Inflammatory macrophage treated with lipopolysaccharide for 1 hour (primary cell): ENCODE data around the gene SHC2.
"Not testable (repeated sequence)": the region's sequence is repeated elsewhere in the genome, so short reads cannot be mapped to it uniquely, and the experiment has no call there.

Experiments
- DNase-seq, 2 donors: peaks; one replicate each; pipeline ENCODE4 v3.0.0-alpha.2; 2020 to 2022

Gene SHC2

DNA sequence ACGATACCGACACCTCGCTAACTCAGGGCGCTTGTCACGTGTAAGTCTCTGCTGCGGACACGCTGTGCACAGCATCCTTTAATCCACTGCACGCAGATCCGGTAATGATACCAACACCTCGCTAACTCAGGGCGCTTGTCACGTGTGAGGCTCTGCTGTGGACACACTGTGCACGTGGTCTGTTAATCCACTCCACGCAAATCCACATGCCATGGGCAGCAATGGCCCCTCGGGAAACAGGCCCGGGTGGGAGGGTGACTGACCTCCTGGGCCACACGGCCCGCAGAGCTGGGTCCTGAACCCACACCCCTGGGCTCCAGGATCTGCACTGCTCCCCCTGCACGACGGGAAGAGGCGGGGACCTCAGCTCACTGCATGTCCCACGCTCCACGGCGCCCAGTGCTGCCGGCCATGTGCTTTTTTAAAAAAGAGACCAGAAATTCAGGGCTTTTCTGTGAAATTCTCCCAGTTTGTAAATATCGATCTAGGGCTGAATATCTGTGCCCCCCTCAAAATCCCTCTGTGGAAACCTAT is 16.1 kb downstream of the SHC2 start:
- DNase-seq: no peak

DNA sequence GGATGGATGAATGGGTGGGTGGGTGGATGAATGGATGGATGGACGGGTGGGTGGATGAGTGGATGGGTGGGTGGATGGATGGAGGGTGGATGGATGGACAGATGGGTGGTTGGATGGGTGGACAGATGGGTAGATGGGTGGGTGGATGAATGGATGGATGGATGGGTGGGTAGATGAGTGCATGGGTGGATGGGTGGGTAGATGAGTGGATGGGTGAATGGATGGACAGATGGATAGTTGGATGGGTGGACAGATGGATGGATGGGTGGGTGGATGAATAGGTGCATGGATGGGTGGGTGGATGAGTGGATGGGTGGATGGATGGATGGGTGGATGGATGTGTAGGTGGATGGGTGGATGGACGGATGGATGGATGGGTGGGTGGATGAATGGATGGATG is 17.8 kb downstream of the SHC2 start:
- DNase-seq: no peak

DNA sequence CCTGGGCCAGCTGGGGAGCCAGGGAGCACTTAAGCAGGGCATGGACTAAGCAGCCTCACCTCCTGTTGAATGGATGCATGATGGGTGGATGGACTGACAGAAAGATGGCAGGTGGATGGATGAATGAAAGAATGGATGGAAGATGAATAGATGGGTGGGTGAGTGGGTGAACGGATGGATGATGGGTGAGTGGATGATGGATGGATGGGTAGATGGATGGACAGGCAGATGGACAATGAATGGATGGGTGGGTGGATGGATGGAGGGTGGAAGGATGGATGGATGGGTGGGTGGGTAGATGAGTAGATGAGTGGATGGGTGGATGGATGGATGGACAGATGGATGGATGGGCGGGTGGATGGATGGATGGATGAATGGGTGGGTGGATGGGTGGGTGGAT is 18.7 kb downstream of the SHC2 start:
- no peak for DNase-seq

DNA sequence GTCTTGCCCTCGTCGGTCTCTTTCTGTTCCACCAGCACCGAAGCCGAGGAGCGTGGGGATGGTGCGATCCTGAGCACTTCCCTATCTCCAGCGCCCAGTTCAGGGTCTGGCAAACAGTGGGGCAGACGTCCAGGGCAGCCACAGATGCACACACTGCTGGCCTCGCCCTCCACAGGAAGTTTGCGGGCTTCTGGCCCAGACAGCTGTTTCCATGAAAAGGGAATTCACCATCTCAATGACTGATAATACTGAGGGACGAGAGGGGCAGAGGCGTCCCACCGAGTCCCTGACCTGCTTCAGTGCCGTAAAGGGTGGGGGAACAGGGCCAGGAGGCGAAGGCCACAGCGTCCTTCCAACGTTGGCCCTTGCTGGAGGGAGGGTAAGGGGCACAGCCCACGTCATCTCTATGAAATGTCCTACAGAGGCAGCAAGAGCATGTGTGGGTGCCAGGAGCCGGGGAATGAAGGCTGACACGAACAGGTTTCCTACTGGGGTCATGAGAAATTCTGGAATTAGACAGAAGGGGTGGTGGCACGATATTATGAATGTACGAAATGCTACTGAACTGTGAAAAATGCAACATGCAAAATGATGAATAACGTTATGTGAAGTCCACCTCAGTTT is 19.5 kb downstream of the SHC2 start:
- no peak for DNase-seq

DNA sequence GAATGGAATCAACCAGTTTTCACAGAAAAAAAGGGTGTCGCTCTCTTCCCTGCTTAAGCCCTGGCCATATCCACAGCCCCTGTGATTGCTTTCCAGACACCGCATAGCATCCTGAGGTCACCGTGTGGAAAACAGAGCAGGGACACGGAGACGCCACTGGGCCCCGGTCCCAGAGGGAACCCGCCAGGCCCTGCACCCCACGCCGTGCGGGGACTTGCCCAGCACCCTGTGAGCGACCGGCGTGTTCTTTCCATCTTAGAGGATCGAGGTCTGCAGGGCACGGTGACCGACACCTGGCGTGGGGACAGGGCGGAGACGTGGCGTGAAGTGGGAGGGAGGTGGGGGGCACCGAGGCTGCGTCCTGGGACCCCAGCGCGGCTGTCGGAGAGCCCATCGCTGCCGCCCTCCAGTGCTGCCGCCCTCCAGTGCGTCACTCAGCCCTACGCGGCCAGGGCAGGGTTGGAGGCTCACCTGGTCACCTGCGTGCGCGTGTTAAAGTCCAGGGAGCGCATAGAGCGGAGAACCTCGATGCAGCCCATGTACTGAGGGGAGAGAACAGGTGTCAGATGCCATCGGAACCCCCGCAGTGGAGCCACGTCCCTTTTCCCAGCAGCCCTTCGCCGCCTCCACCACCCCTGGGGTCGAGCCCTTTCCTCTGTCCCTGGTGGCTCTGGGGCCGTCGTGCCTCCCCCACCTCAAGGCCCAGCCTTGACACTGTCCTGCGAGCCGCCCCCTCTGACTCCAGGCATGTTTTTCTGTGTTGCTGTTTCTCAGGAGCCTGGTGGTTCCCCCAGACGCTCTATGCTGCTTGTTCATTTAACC is 20.2 kb downstream of the SHC2 start:
- no peak for DNase-seq

DNA sequence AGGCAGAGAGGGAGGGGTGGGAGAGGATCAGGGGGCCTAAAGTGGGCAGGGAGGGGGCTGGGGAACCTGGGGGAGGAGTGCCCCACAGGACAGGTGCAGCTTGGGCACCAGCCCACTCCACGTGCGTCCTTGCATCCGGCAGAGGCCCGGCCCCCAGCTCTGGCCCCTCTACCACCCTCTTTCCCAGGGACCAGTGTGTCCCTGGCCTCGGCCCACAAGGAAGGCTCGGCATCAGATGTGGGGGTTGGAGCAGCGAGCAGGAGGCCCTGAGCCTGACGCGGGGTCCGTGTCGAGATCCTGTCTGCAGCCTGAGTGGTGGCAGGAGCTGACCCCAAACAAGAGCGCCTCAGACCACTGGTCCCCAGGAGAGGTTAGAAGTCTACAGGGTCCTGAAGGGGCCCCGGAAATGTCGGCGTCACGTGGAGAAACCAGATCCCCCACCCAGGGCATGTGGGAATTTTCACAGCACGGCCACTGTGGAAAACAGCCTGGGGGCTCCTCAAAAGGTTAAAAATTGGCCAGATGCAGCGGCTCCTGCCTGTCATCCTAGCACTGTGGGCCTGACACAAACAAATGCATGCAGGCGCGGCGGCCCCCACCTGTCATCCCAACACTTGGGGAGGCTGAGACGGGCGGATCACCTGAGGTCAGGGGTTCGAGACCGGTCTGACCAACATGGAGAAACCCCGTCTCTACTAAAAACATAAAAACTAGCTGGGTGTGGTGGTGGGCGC is 21.5 kb downstream of the SHC2 start:
- DNase-seq: no peak

DNA sequence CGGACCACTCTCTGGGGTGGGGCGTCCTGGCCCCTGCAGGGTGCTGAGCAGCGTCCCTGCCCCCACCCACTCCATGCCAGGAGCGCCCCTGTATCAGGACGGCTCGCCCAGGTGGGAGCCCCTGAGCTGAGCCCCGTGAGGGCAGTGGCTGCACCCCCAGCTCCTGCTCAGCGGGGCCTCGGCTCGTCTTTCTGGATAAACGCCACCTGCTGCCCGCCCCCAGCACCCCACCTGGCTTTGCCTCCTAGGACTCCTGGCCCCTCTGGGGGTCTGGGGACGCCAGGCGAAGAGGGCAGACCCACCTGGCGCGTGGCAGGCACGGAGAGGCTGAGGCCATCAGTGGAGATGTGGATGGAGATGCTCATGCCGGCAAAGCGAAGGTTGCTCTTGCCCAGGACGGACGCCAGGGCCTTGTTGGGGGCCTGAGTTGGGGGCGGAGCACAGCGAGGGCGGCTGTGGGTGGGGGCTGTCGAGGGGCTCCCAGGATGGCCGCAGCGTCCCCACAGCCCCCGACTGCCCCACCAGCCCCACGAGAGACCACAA is 22.3 kb downstream of the SHC2 start:
- DNase-seq: no peak

DNA sequence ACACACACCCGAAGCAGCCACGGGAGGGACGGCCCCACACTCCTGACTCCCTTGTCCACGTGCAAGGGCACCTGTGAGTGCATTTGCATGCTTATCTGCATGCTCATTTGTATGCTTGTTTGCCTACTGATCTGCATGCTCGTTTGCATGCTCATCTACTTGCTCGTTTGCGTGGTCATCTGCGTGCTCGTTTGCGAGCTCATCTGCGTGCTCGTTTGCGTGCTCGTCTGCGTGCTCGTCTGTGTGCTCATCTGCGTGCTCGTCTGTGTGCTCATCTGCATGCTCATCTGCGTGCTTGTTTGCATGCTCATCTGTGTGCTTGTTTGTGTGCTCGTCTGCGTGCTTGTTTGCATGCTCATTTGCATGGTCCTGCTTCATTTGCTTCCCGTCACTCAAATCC is 23.8 kb downstream of the SHC2 start:
- no peak for DNase-seq

DNA sequence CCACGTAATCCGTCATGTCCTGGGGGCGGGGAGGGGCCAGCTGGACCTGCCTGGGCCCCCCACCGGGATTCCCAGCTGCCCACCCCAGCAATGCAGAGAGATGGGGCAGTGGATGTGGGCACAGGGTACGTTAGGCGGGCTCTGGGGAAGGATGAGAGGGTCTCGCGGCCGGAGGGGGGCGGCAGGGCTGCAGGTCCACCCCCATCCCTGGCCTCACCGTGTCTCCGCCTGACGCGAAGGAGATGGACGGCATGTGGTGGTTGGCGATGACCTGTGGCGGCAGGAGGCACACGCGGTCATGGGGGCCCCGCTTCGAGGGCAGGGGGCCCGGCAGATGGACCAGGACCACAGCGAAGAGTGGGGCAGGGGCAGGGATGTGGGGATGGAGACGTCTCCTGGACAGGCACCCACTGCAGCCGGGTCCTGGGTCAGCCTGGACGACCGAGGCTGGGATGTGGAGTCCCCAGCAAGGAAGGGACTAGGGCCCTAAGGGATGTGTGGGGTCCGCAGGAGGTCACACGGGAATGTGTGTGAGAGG is 24.4 kb downstream of the SHC2 start:
- no peak for DNase-seq

DNA sequence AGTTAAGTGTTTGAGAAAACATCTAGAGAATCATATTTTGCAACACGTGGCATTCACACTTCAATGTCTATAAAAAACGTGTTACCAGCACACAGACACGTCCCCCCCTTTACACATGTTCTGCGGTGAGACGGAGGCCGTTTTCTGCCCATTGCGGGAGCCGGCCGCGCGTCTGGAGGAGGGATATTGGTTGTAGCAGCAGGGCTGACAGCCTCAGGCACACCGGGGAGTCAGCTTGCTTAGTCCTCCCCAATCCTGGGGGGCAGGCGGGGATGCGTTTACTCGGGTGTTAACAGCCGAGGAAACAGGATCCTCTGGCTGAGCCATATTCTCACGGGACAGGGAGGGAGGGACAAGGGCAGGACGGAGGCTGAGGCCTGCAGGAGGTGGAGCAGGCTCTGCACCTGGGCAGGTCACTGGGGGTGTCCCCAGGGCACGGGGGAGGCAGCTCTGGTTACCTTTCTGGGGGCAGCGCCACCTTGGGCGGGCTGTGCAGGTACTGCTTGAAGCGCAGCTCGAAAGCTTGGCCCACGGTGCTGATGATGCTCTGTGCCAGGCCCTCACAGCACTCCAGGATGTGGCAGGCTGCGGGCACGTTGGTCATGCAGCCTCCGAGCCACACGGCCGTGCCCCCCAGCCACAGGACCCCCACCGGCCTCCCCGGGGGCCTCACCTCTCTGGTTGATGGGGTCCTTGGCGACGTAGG is 25.0 kb downstream of the SHC2 start:
- DNase-seq: no peak

DNA sequence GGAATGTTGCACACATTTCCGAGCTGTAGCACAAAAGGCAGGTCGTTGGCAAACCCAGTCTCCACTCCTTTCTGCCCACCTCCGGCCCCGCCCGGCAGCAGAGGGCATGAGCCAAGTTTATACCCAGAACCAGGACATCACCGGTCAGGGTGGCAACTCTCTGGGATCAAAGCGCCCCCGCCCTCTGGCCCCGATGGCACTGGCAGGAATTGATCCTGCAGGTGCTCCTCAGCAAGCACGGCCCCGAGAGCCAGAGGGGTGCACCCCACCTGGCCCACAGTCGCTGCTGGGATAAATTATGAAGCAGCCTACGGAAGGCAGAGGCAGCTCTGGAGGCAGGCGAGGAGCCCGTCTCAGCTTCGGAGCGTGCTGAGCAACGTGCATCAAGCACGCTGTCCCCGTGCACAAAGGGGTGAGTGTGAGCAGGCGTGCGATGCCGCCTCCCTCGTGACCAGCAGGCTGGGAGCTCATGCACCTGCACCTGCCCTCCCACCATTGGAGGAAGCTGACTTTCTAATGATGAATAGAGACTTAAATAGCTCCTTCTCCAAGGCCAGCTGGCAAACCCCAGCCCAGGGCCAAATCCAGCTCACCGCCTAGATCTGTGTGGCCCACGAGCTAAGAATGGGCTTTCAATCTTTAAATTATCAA is 25.7 kb downstream of the SHC2 start:
- no peak for DNase-seq

DNA sequence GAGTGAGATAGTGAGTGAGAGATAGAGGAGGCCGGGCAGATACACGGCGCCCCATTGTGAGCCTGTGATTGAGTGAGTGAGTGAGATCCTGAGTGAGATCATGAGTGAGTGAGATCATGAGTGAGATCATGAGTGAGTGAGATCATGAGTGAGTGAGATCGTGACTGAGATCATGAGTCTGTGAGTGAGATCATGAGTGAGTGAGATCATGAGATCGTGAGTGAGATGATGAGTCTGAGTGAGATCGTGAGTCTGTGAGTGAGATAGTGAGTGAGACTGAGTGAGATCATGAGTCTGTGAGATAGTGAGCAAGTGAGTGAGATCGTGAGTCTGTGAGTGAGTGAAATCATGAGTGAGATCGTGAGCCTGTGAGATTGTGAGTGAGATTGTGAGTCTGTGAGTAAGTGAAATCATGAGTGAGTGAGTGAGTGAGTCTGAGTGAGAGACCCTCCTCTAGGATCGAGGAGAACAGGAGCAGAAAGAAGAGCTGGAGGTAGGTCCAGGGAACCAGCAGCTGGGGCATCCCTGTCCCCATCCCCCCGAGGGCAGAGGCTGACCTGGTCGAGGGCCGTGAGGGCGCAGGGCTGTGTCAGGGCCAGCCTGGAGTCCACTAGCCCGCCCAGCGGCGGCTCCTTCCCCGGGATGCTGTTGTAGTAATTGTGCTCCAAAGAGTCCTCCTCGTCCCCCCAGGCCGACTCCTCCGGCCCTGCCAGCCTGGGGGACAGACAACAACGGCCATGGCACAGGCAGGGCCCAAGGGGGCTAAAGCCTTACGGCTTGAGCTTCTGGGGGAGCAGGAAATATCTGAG is 26.5 kb downstream of the SHC2 start:
- no peak for DNase-seq

DNA sequence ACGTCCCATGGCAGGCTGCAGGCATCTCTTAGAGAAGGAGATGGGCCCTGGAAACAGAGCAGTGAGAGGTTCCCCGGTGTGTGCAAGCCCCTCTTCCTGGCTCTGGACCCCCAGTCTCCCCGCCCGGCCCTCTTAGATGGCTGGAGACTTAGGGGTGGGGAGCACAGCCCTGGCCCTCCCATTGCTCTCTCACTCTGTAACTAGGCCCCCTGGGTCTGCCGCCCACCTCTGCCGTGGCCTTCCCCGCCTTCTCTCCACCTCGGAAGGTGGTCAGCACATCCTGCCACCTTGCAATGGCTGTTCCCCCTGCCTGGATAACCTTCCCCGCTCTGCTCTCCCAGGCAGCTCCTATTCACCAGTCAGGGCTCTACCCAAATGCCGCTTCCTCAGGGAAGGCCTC is 30.1 kb downstream of the SHC2 start:
- DNase-seq: no peak

DNA sequence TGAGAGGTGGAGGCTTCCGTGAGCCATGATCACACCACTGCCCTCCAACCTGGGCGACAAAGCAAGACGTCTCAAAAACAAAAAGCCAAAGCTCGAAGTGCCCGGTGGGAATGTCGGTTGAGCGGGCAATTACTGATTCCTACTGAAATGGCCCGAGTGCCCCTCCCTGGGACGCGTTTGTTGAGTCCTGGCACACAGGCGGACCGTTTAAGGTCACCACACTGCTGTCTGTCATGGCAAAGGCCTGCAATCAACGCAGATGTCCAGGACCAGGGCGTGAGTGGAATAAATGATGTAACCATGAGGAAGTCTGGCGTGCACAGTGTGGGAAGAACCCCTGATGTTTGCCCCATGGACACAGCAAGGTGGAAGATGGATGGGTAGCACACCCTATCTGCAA is 32.7 kb downstream of the SHC2 start:
- DNase-seq: no peak

DNA sequence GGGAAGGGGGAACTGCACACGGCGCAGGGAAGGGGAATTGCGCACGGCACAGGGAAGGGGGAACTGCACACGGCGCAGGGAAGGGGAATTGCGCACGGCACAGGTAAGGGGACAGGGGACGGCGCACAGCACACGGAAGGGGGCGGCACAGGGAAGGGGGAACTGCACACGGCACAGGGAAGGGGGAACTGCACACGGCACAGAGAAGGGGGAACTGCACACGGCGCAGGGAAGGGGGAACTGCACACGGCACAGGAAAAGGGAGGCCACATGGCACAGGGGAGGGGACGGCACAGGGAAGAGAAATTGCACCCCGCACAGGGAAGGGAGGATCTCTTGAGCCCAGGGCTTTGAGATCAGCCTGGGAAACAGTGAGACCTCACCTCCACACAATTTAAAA is 33.2 kb downstream of the SHC2 start:
- not testable (repeated sequence) for DNase-seq

DNA sequence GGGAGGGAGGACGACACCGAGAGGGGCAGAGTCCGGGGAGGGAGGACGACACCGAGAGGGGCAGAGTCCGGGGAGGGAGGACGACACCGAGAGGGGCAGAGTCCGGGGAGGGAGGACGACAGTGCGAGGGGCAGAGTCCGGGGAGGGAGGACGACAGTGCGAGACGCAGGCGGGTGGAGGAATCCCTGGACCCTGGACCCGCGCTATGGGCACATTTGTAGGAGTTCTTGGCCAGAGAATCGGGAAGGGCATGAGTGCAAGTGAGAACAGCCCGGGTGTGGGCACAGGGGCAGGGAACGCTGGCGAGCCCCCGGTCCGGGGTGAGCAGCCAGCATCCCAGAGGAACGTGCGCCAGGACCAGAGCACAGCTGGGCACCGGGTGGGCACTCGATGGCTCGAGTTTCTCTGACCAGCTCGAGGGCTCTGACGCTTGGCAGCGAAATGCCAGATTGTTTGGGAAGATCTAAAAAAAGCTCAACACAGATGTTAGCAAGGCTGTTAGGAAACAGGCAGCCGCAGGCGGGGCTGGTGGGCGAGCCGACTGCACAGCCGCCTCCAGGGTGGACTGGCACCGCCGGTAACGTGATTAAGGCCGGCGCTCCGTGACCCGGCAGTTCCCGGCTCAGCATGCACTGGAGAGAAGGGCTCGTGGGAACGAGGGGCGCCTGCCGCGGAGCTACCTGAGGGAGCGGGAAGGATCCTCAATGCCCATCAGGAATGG is 33.9 kb downstream of the SHC2 start:
- no peak for DNase-seq

DNA sequence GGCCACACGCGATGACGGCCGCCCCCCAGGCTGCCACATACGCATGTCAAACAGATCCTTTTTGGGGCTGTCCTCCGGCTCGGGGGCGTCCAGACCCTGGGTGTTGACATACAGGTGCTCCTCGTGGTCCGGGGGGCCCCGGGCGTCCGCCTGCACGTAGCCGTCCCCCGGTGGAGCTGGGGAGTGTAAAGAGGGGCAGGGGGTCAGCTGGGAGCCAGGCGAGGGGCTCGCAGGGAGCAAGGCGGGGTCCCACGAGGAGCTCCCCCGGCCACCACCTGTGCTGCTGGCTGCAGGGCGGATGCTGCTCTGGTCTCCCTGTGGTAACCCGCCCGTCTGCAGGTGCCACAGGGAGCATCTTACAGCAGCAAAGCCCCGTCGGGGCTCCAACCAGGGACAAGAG is 35.8 kb downstream of the SHC2 start:
- no peak for DNase-seq

DNA sequence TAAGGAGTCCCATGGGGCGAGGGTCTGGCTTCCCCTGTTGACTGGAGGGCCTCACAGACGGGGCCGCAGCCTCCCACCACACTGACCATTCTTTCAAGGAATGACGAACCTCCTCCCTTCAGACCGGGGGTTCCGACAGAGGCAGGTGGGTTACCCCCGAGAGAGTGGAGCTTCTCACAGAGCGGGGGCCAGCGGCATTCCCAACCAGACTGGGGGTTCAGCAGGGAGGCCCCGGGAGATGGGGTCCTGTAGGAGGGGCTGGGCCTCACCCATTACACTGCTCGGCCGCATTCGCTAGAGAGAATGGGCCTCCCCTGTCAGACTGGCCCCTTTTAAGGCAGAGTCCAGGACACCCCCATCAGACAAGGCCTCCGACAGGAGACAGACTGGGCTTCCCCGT is 36.3 kb downstream of the SHC2 start:
- DNase-seq: no peak

DNA sequence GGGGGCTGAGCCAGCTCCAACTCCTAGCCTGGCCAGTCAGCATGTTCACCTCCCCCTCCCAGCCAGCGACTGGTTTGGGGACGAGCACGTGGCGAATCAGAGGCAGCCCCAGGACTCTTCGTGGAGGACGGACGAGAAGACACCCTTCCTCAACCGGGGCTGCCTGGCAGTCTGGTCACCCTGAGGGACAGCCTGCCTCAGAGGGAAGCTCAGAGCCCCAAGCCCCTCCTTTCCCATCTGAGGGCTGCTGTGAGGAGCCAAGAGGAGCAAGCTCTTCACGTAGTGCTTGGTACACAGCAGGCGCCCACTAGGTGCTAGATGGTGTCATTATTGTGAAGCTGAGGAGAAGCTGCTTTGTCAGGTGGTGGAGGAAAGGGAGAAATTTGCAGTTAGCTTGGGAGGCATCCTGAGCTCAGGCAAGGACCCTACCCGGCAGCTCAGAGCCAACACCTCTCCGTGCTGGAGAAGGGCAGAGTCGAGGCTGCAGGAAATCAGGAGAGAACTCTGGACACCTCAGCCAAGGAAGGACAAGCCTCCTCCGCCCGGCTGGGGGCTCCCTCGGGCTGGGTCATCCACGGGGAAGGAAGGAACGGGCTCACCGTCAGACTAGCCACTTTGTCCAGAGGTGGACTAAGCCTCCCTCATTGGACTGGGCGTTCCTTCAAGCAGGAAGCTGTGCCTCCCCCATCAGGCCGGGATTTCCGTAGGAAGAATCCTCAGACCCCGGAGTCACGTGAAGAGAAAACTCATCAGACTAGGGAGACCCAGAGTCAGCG is 37.0 kb downstream of the SHC2 start:
- DNase-seq: no peak

DNA sequence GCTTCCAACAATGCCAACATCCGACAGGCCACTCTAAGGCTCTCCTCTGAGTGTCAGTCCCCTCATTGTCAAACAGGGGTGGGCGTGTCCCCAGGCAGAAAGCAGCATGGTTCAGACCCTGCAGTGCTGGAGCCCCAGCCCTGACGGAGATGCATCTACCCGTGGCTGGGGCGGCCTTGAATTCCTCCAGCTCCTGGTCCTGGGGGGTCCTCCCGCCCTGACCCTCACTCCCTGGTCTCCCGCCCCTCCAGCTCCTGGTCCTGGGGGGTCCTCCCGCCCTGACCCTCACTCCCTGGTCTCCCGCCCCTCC is 38.0 kb downstream of the SHC2 start:
- not testable (repeated sequence) for DNase-seq
